HEK293T (cell line): Measurements from ENCODE around the gene SNX9.

Experiments used
- ARNT ChIP-seq: fragments of 450-650 bp; IDR thresholded peaks from 2 replicates; pipeline ENCODE4 v1.6.1; 2017; ENCODE audit warnings: mild to moderate bottlenecking
- CTBP1 ChIP-seq: fragments of 450-650 bp; IDR thresholded peaks from 2 replicates; pipeline ENCODE4 v1.6.1; 2016; ENCODE audit warnings: borderline replicate concordance
- L3MBTL2 ChIP-seq: fragments of 450-650 bp; conservative IDR thresholded peaks from 2 replicates; pipeline ENCODE4 v1.6.1; 2016; ENCODE audit warnings: mild to moderate bottlenecking

DNA sequence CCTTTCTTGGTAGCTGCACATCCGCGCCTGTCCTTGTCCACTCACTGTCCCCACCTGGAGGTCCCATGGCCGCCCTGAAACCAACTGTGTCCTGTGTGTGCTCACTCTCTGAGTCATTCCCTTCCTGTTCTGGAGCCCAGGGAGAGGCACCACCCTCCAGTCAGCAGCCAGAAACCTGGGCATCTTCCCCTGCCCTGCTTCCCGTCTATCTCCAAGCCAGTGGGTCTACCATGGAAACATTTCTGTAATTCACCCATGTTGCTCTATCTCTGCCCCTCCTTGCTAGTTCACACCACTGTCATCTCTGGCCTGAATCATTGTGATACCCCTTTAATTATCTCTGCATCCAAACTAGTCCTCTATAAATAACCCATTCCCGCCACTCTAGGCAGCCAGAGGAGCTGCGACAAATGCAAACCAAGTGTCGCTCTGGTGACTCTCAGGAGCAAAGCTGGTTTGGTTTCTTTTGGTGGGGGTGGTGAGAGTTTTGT lies 129.9 kb downstream of the SNX9 start:
- no peak for TF ChIP-seq L3MBTL2
- TF ChIP-seq ARNT, result no peak
- no peak for TF ChIP-seq CTBP1
